ENCODE measurements around the gene NFASC.

Gene NFASC

GRCh38 chr1:204870160-204870912 is at the start of gene NFASC:
Gene NFASC (plus strand): TSS chr1:204870862. CDS start chr1:204944316, 73,454 bp downstream.
- TF ChIP-seq, protein P1, sequence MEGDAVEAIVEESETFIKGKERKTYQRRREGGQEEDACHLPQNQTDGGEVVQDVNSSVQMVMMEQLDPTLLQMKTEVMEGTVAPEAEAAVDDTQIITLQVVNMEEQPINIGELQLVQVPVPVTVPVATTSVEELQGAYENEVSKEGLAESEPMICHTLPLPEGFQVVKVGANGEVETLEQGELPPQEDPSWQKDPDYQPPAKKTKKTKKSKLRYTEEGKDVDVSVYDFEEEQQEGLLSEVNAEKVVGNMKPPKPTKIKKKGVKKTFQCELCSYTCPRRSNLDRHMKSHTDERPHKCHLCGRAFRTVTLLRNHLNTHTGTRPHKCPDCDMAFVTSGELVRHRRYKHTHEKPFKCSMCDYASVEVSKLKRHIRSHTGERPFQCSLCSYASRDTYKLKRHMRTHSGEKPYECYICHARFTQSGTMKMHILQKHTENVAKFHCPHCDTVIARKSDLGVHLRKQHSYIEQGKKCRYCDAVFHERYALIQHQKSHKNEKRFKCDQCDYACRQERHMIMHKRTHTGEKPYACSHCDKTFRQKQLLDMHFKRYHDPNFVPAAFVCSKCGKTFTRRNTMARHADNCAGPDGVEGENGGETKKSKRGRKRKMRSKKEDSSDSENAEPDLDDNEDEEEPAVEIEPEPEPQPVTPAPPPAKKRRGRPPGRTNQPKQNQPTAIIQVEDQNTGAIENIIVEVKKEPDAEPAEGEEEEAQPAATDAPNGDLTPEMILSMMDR (IDR thresholded peaks at IDR 0.05; ENCODE audit: low read depth, low read length): no peak
- H3K4me3 ChIP-seq (replicated peaks in 1 of 2; ENCODE audit: low read depth in 2 of 2, low read length in 2 of 2): no peak within 1 kb of the TSS
- DNase-seq (ENCODE audit: low read depth in 2 of 2): no peak

DNA sequence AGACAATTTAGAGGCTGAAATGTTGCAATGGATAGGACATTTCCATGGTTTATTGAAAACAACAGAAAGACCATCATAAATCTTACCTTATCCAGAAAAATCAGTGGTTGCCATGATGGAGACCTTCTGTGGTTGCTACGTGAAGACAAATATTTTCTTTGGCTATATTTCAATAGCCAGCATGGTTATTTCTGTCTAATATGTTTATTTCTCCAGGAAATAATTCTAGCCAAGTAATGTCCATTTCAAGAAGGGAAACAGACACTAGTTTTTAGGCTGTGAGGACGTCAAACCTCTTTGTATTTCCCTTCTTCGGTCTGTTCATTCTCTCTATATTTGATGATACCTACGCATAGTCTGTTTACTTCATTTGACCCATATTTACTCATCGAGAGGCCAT is 49.2 kb upstream of the NFASC start:
- TF ChIP-seq, protein P1 (IDR thresholded peaks at IDR 0.05; ENCODE audit: low read depth, low read length): no peak
- peak in 1 of 2 donors; percentile 3 for DNase-seq (ENCODE audit: low read depth in 2 of 2)
- H3K4me3 ChIP-seq (replicated peaks in 1 of 2; ENCODE audit: low read depth in 2 of 2, low read length in 2 of 2): no peak overlapping the region

DNA sequence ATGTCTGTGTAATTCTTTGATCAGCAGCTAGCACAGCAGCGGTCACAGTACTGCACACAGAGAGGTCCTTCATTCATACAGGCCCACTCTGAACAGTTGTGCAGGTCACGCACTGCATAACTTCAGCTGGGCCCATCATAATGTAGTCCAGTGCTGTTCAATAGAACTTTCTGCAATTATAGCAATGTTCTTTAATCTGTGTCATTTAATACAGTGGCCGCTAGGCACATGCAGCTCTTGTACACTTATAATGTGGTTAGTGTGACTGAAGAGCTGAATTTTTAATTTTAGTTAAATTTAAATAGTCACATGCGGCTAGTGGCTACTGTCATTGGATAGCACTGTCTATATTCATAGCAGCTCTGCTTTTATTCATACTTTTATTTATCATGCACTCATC is 48.7 kb upstream of the NFASC start:
- H3K4me3 ChIP-seq (replicated peaks in 1 of 2; ENCODE audit: low read depth in 2 of 2, low read length in 2 of 2): no peak overlapping the region
- TF ChIP-seq, protein P1 (IDR thresholded peaks at IDR 0.05; ENCODE audit: low read depth, low read length): no peak
- no peak for DNase-seq (ENCODE audit: low read depth in 2 of 2)

- peak in 1 of 2 donors; percentile 6 for DNase-seq (ENCODE audit: low read depth in 2 of 2)
- TF ChIP-seq, protein P1 (IDR thresholded peaks at IDR 0.05; ENCODE audit: low read depth, low read length): no peak
- H3K4me3 ChIP-seq (replicated peaks in 1 of 2; ENCODE audit: low read depth in 2 of 2, low read length in 2 of 2): no peak overlapping the region
Observed at GRCh38 chr1:204826970-204827369, 43.7 kb upstream of the NFASC start.

DNA sequence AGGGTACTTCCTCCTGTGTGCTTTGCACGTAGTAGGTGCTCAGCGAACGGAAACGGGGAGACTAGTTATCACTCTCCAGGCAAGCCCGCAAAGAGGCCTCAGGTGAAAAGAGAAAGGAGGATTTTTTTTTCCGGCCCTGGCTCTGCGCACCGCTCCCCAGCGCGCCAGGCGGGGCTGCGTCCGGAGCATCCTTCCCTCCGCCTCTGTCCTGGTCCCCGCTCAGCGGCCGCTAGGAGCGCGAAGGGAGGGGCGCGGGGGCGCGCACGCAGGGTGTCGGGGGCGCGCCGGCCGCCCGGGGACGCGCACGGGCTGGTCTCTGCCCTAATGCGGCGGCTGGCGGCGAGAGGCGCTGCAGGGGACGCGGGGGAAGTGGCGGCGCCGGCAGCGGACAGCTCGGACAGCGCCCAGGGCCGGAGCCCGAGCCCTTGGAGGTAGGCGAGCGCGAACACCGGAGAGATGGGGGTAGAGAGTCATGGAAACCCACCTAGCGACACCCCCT is 42.3 kb upstream of the NFASC start:
- H3K4me3 ChIP-seq (replicated peaks in 1 of 2; ENCODE audit: low read depth in 2 of 2, low read length in 2 of 2): peak overlapping the region in 1 of 2 donors; percentile 18
- DNase-seq (ENCODE audit: low read depth in 2 of 2): peak; percentile 31 to 38
- TF ChIP-seq, protein P1 (IDR thresholded peaks at IDR 0.05; ENCODE audit: low read depth, low read length): no peak

- DNase-seq (ENCODE audit: low read depth in 2 of 2): no peak
- TF ChIP-seq, protein P1 (IDR thresholded peaks at IDR 0.05; ENCODE audit: low read depth, low read length): no peak
- peak overlapping the region in 1 of 2 donors; percentile 9 for H3K4me3 ChIP-seq (replicated peaks in 1 of 2; ENCODE audit: low read depth in 2 of 2, low read length in 2 of 2)
Observed at GRCh38 chr1:204829133-204829825, 41.4 kb upstream of the NFASC start.
